ENCODE measurements around the gene ANXA2.

DNA sequence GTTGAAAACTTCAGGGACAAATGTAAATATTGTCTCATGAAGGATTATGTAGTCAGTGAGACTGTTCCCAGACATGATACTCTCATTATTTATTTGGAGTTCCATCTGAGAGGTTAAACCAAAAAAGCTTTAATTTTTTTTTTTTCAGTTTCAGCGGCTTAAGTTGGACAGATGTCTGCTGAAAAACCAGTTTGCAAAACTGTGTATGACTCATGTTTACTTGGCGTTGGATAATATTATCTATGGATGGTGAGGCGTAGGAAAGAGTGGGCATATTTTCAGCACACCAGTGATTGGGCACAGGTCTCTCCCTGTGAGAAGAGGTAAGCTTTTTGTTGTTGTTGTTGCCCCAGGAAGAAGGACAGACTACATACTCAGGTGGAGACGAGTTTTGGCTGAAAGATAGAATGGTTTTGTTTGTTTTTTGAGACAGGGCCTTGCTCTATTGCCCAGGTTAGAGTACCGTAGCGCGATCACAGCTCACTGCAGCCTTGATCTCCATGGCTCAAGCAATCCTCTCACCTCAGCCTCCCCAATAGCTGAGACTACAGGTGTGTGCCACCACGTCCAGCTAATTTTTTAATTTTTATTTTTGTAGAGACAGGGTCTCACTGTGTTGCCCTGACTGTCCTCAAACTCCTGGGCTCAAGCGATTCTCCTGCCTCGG is 16.4 kb upstream of the ANXA2 start:
- TF ChIP-seq, protein P1, sequence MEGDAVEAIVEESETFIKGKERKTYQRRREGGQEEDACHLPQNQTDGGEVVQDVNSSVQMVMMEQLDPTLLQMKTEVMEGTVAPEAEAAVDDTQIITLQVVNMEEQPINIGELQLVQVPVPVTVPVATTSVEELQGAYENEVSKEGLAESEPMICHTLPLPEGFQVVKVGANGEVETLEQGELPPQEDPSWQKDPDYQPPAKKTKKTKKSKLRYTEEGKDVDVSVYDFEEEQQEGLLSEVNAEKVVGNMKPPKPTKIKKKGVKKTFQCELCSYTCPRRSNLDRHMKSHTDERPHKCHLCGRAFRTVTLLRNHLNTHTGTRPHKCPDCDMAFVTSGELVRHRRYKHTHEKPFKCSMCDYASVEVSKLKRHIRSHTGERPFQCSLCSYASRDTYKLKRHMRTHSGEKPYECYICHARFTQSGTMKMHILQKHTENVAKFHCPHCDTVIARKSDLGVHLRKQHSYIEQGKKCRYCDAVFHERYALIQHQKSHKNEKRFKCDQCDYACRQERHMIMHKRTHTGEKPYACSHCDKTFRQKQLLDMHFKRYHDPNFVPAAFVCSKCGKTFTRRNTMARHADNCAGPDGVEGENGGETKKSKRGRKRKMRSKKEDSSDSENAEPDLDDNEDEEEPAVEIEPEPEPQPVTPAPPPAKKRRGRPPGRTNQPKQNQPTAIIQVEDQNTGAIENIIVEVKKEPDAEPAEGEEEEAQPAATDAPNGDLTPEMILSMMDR (conservative IDR thresholded peaks at IDR 0.05; ENCODE audit: low read depth in 2 of 2), result no peak
- TF ChIP-seq EZH2phosphoT487 (IDR thresholded peaks at IDR 0.05; ENCODE audit: unreplicated experiment) (no peak), POLR2AphosphoS5 (IDR thresholded peaks at IDR 0.05; ENCODE audit: low read depth) (no peak), CREB1 (CRISPR knock-in tag; IDR thresholded peaks at IDR 0.05; ENCODE audit: low read depth) (no peak), EZH2 (IDR thresholded peaks at IDR 0.05; ENCODE audit: low read depth, unreplicated experiment) (no peak), JUNB (IDR thresholded peaks at IDR 0.05; ENCODE audit: unreplicated experiment) (no peak), ZNF114 (CRISPR knock-in tag; IDR thresholded peaks at IDR 0.05) (no peak), ZNF331 (CRISPR knock-in tag; IDR thresholded peaks at IDR 0.05; ENCODE audit: low read depth) (no peak), STAT1 (IDR thresholded peaks at IDR 0.05; ENCODE audit: unreplicated experiment) (no peak), NANOG (IDR thresholded peaks at IDR 0.05; ENCODE audit: borderline replicate concordance) (no peak)
- TF ChIP-seq, protein P2, sequence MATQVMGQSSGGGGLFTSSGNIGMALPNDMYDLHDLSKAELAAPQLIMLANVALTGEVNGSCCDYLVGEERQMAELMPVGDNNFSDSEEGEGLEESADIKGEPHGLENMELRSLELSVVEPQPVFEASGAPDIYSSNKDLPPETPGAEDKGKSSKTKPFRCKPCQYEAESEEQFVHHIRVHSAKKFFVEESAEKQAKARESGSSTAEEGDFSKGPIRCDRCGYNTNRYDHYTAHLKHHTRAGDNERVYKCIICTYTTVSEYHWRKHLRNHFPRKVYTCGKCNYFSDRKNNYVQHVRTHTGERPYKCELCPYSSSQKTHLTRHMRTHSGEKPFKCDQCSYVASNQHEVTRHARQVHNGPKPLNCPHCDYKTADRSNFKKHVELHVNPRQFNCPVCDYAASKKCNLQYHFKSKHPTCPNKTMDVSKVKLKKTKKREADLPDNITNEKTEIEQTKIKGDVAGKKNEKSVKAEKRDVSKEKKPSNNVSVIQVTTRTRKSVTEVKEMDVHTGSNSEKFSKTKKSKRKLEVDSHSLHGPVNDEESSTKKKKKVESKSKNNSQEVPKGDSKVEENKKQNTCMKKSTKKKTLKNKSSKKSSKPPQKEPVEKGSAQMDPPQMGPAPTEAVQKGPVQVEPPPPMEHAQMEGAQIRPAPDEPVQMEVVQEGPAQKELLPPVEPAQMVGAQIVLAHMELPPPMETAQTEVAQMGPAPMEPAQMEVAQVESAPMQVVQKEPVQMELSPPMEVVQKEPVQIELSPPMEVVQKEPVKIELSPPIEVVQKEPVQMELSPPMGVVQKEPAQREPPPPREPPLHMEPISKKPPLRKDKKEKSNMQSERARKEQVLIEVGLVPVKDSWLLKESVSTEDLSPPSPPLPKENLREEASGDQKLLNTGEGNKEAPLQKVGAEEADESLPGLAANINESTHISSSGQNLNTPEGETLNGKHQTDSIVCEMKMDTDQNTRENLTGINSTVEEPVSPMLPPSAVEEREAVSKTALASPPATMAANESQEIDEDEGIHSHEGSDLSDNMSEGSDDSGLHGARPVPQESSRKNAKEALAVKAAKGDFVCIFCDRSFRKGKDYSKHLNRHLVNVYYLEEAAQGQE (IDR thresholded peaks at IDR 0.05; ENCODE audit: unreplicated experiment), result no peak
- TF ChIP-seq, protein P3, sequence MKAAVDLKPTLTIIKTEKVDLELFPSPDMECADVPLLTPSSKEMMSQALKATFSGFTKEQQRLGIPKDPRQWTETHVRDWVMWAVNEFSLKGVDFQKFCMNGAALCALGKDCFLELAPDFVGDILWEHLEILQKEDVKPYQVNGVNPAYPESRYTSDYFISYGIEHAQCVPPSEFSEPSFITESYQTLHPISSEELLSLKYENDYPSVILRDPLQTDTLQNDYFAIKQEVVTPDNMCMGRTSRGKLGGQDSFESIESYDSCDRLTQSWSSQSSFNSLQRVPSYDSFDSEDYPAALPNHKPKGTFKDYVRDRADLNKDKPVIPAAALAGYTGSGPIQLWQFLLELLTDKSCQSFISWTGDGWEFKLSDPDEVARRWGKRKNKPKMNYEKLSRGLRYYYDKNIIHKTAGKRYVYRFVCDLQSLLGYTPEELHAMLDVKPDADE (IDR thresholded peaks at IDR 0.05), result no peak
- TF ChIP-seq, protein P4, sequence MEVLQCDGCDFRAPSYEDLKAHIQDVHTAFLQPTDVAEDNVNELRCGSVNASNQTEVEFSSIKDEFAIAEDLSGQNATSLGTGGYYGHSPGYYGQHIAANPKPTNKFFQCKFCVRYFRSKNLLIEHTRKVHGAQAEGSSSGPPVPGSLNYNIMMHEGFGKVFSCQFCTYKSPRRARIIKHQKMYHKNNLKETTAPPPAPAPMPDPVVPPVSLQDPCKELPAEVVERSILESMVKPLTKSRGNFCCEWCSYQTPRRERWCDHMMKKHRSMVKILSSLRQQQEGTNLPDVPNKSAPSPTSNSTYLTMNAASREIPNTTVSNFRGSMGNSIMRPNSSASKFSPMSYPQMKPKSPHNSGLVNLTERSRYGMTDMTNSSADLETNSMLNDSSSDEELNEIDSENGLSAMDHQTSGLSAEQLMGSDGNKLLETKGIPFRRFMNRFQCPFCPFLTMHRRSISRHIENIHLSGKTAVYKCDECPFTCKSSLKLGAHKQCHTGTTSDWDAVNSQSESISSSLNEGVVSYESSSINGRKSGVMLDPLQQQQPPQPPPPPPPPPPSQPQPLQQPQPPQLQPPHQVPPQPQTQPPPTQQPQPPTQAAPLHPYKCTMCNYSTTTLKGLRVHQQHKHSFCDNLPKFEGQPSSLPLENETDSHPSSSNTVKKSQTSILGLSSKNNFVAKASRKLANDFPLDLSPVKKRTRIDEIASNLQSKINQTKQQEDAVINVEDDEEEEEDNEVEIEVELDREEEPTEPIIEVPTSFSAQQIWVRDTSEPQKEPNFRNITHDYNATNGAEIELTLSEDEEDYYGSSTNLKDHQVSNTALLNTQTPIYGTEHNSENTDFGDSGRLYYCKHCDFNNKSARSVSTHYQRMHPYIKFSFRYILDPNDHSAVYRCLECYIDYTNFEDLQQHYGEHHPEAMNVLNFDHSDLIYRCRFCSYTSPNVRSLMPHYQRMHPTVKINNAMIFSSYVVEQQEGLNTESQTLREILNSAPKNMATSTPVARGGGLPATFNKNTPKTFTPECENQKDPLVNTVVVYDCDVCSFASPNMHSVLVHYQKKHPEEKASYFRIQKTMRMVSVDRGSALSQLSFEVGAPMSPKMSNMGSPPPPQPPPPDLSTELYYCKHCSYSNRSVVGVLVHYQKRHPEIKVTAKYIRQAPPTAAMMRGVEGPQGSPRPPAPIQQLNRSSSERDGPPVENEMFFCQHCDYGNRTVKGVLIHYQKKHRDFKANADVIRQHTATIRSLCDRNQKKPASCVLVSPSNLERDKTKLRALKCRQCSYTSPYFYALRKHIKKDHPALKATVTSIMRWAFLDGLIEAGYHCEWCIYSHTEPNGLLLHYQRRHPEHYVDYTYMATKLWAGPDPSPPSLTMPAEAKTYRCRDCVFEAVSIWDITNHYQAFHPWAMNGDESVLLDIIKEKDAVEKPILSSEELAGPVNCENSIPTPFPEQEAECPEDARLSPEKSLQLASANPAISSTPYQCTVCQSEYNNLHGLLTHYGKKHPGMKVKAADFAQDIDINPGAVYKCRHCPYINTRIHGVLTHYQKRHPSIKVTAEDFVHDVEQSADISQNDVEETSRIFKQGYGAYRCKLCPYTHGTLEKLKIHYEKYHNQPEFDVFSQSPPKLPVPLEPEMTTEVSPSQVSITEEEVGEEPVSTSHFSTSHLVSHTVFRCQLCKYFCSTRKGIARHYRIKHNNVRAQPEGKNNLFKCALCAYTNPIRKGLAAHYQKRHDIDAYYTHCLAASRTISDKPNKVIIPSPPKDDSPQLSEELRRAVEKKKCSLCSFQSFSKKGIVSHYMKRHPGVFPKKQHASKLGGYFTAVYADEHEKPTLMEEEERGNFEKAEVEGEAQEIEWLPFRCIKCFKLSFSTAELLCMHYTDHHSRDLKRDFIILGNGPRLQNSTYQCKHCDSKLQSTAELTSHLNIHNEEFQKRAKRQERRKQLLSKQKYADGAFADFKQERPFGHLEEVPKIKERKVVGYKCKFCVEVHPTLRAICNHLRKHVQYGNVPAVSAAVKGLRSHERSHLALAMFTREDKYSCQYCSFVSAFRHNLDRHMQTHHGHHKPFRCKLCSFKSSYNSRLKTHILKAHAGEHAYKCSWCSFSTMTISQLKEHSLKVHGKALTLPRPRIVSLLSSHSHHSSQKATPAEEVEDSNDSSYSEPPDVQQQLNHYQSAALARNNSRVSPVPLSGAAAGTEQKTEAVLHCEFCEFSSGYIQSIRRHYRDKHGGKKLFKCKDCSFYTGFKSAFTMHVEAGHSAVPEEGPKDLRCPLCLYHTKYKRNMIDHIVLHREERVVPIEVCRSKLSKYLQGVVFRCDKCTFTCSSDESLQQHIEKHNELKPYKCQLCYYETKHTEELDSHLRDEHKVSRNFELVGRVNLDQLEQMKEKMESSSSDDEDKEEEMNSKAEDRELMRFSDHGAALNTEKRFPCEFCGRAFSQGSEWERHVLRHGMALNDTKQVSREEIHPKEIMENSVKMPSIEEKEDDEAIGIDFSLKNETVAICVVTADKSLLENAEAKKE (CRISPR knock-in tag; IDR thresholded peaks at IDR 0.05), result no peak

Measured in GM23338 (cell line).